Psoas muscle (tissue), 8 donors: ENCODE results near the gene MGST2. TPM values are rescaled to one million over a fixed set of nuclear protein-coding genes. Genes with fewer than 3 reads are reported as not detected.
A peak's percentile ranks its signal among the peaks of the same experiment; 100 is the strongest.
"Not testable (repeated sequence)": the region's sequence is repeated elsewhere in the genome, so short reads cannot be mapped to it uniquely, and the experiment has no call there.

Experiments used
- ATAC-seq, 4 donors: fragments of 200-7000 bp; cut with Tn5 transposase; one replicate each; pipeline ENCODE4 v1.9.1; 2020; ENCODE audit warnings: moderate library complexity in 3 of 4, mild to moderate bottlenecking in 2 of 4
- DNase-seq, 2 donors: peaks; one replicate each; pipeline ENCODE4 v3.0.0-alpha.2; 2020
- H3K27ac ChIP-seq: fragments of 200-600 bp; one replicate; pipeline ENCODE4 v1.8.0; 2022
- H3K27me3 ChIP-seq, 3 donors: fragments of 200-600 bp in 1 of 3; one replicate each; pipeline versions ENCODE4 v1.6.1 to v1.8.0; 2013 to 2022; ENCODE audit warnings: low read length in 2 of 3, mild to moderate bottlenecking in 2 of 3, moderate library complexity in 1 of 3; ENCODE audit not compliant: insufficient read depth in 3 of 3
- H3K36me3 ChIP-seq, 2 donors: fragments of 200-600 bp in 1 of 2; one replicate each; pipeline versions ENCODE4 v1.6.1 to v1.8.0; 2013 to 2022; ENCODE audit warnings: low read depth in 1 of 2, mild to moderate bottlenecking in 1 of 2, moderate library complexity in 1 of 2; ENCODE audit not compliant: insufficient read depth in 1 of 2
- H3K4me1 ChIP-seq: fragments of 200-600 bp; one replicate; pipeline ENCODE4 v1.8.0; 2022
- H3K4me3 ChIP-seq: fragments of 200-600 bp; one replicate; pipeline ENCODE4 v1.8.0; 2022; ENCODE audit warnings: mild to moderate bottlenecking
- H3K9me3 ChIP-seq: fragments of 200-600 bp; one replicate; pipeline ENCODE4 v1.8.0; 2022
- WGBS, 3 donors: extraction: QIAGEN DNeasy Blood & Tissue Kit; methylation state at CpG; one replicate each; pipeline versions ENCODE4 v1.1.6 to v1.1.7; 2013; 5-methylcytosine and 5-hydroxymethylcytosine counted together
- intact Hi-C, 2 donors: fragments of 100-400 bp; cut with DNase I; formaldehyde crosslinking; loops; one replicate each; pipeline versions ENCODE4 v1.11.0 to v1.14.2; 2022
- polyA plus RNA-seq, 3 donors: library from polyadenylated mRNA; stranded (reverse); fragments of 200-250 nt; gene quantifications; one replicate each; pipeline ENCODE4 v1.2.3, GENCODE V29; 2013
- total RNA-seq, 4 donors: library from RNA; stranded (reverse); fragmentation: NEBNext Ultra II Directional in 2 of 4; extraction: Animal tissue kit (Norgen Biotek cat#: 25700) in 2 of 4; gene quantifications; one replicate each; pipeline versions ENCODE4 v1.2.1 to v1.2.4, GENCODE V29; 2021 to 2023
- TF ChIP-seq, protein P1 (sequence below): fragments of 200-600 bp; IDR thresholded peaks from one replicate; pipeline ENCODE4 v1.8.0; 2022; ENCODE audit warnings: antibody characterized with exemption
- donor health status: healthy with polysubstance abuse.
- donor health status: DM: no; HTN: no; CAD: no; lungs with moderate emphysema.
- donor health status: Bipolar disorder and iron deficiency.
- donor health status: healthy.
- donor health status: DM: yes; HTN: yes; CAD: no.
- donor health status: DM: no; HTN: no; CAD: no.
- donor health status: DM: no; HTN: no; CAD: no.
- donor health status: DM: yes; HTN: yes; CAD: no.

MGST2 gene
- total and polyA plus RNA-seq, 7 donors = 18.2 to 56.2 (median 46.8) TPM

DNA sequence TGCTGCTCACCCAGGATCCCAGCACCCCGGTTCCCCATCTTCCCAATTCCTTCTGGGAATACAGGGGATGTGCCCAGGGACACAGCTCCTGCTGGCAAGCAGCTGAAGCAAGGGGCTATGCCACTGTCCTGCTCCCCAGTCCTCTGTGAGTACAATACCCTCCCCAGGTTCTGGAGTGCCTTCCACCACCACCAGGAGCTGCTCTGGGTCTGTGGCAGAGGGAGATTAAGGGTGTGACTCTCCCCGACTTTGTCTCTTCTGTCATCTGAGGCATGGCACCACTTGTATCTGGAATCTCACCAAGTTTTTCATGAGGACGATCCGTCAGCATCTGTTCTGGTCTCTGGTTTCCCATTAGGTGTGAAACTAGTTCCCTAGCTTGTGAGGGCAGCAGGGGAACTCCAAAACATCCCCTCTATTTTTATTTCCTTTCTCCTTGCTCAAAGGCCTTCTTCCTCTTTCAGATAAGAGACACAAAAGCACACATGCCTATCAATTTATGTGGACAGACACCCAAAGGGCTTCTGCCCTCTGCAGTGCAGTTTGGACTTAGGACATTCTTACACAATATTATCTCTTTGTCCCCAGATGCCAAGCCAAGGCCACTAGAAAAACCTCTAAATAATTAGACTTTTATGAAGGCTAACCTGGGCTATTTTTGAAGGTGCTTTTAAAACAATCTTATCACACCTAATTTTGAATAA, 26.8 kb downstream of the MGST2 start:
- TF ChIP-seq, protein P1, sequence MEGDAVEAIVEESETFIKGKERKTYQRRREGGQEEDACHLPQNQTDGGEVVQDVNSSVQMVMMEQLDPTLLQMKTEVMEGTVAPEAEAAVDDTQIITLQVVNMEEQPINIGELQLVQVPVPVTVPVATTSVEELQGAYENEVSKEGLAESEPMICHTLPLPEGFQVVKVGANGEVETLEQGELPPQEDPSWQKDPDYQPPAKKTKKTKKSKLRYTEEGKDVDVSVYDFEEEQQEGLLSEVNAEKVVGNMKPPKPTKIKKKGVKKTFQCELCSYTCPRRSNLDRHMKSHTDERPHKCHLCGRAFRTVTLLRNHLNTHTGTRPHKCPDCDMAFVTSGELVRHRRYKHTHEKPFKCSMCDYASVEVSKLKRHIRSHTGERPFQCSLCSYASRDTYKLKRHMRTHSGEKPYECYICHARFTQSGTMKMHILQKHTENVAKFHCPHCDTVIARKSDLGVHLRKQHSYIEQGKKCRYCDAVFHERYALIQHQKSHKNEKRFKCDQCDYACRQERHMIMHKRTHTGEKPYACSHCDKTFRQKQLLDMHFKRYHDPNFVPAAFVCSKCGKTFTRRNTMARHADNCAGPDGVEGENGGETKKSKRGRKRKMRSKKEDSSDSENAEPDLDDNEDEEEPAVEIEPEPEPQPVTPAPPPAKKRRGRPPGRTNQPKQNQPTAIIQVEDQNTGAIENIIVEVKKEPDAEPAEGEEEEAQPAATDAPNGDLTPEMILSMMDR = peak; percentile 47
- Histone ChIP-seq H3K9me3 (no peaks in the 10 kb centered on the region), H3K4me1 (peaks cover 16% of the 10 kb centered on the region), H3K27me3 (no peaks in the 10 kb centered on the region), H3K27ac (peak overlapping the region; percentile 56), H3K36me3 (peaks cover 0 to 17% of the 10 kb centered on the region in 2 donors), H3K4me3 (no peak overlapping the region)
- WGBS, 3 donors = 17 to 29% (median 20%) methylated on average over 4 of the region's 4 CpGs
- intact Hi-C loops = no loop called here
- peak; percentile 88 to 96 (median 94) for ATAC-seq
- peak in 1 of 2 donors; percentile 60 for DNase-seq

- Histone ChIP-seq H3K4me3 (no peak overlapping the region), H3K4me1 (peaks cover 13% of the 10 kb centered on the region), H3K27me3 (no peaks in the 10 kb centered on the region), H3K27ac (no peak overlapping the region), H3K9me3 (no peaks in the 10 kb centered on the region), H3K36me3 (peaks cover 0 to 29% of the 10 kb centered on the region in 2 donors)
- WGBS, 3 donors = 45 to 66% (median 46%) methylated on average over 3 of the region's 3 CpGs
- TF ChIP-seq, protein P1 = no peak
- ATAC-seq (no peak), DNase-seq (no peak)
- intact Hi-C loops = no loop called here
These were observed 29.0 kb downstream of the MGST2 start for GRCh38 chr4:139694522-139695107.

DNA sequence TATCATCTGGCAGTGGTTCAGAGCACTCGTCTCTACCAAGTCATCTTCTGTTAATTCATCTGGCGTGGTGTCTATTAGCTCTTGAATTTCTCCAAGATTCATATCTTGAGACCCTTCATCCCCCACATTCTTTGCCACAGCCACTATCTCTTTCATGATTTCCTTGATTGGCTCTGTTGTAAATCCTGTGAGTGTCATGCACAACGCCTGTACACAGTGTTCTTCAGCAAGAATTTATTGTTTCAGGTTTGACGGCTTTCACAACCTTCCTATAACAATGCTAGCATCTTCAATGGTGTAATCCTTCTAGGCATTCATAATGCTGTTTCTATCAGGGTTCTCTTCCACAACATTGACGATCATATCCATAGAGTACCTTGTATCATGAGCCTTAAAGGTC, 30.9 kb downstream of the MGST2 start:
- 73 to 94% (median 86%) methylated on average over 5 of the region's 5 CpGs for WGBS, 3 donors
- Histone ChIP-seq H3K36me3 (peaks cover 0 to 37% of the 10 kb centered on the region in 2 donors), H3K9me3 (no peaks in the 10 kb centered on the region), H3K27me3 (no peaks in the 10 kb centered on the region), H3K4me3 (no peak overlapping the region), H3K27ac (no peak overlapping the region), H3K4me1 (peaks cover 13% of the 10 kb centered on the region)
- TF ChIP-seq, protein P1 = no peak
- intact Hi-C loops = no loop called here
- DNase-seq = no peak
- ATAC-seq = no peak

DNA sequence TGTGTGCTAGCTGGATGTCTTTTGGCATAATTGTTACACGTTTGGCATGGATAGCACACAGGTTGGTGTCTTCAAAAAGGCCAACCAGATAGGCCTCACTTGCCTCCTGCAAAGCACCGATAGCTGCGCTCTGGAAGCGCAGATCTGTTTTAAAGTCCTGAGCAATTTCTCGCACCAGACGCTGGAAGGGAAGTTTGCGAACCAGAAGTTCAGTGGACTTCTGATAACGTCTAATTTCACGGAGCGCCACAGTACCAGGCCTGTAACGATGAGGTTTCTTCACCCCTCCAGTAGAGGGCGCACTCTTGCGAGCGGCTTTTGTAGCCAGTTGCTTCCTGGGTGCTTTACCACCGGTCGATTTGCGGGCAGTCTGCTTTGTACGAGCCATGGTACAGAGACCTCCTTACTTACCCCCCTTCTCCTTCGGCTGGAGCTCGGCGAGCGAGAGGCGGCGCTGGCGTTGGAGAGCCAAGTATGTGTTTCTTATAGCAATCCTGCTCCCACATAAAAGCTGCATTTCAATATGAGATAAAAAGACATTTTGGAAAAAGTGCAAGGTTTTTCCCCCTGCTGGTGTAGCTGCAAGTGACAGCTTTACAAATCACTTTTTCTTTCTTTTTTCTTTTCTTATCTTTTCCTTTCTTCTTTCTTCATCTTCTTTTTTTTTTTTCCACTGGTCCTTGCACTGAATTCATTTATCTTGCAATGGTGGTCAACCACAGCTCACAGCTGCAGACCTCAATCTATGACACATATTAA, 32.7 kb downstream of the MGST2 start:
- H3K36me3 ChIP-seq = peaks cover 0 to 40% of the 10 kb centered on the region in 2 donors
- intact Hi-C loops, H3K4me3 ChIP-seq, ATAC-seq, H3K9me3 ChIP-seq, H3K27ac ChIP-seq, DNase-seq, H3K4me1 ChIP-seq, H3K27me3 ChIP-seq: not testable (repeated sequence)
- TF ChIP-seq, protein P1 = peak; percentile 8
- WGBS, 3 donors = 95 to 98% (median 97%) methylated on average over 14 to 17 of the region's 25 CpGs
